ENCODE results near the gene PPFIA4.

PPFIA4 gene

GRCh38 chr1:203104789-203105390 lies 78.6 kb downstream of the PPFIA4 start:
- no peak for ATAC-seq

GRCh38 chr1:203112475-203112874 lies 86.2 kb downstream of the PPFIA4 start:
- ATAC-seq = no peak

- ATAC-seq = no peak
These were observed 87.0 kb downstream of the PPFIA4 start for GRCh38 chr1:203113308-203113707.

- no peak for ATAC-seq
These were observed 87.9 kb downstream of the PPFIA4 start for GRCh38 chr1:203114202-203114601.

GRCh38 chr1:203116091-203116820 lies 90.0 kb downstream of the PPFIA4 start:
- ATAC-seq = no peak

- no peak for ATAC-seq
These were observed 91.6 kb downstream of the PPFIA4 start for GRCh38 chr1:203117611-203118575.

- no peak for ATAC-seq
These were observed 94.2 kb downstream of the PPFIA4 start for GRCh38 chr1:203120325-203121153.

- no peak for ATAC-seq
These were observed 95.1 kb downstream of the PPFIA4 start for GRCh38 chr1:203121186-203122015.

GRCh38 chr1:203122159-203122558 lies 95.9 kb downstream of the PPFIA4 start:
- ATAC-seq = no peak

GRCh38 chr1:203124011-203124410 lies 97.7 kb downstream of the PPFIA4 start:
- no peak for ATAC-seq

GRCh38 chr1:203124546-203125317 lies 98.4 kb downstream of the PPFIA4 start:
- ATAC-seq = no peak

GRCh38 chr1:203126151-203126865 lies 100.0 kb downstream of the PPFIA4 start:
- no peak for ATAC-seq

- ATAC-seq = no peak
These were observed 100.8 kb downstream of the PPFIA4 start for GRCh38 chr1:203126866-203127665.

GRCh38 chr1:203127666-203128430 lies 101.6 kb downstream of the PPFIA4 start, which contains the start of gene ADORA1:
ADORA1 (plus strand) TSS chr1:203127726; CDS start chr1:203128842, 1,116 bp downstream.
- ATAC-seq = no peak

GRCh38 chr1:203128431-203128715 lies 102.1 kb downstream of the PPFIA4 start:
- no peak for ATAC-seq
